Stomach (tissue), 9 donors: ENCODE measurements around the gene GLB1L2. TPM values are rescaled to one million over a fixed set of nuclear protein-coding genes. Genes with fewer than 3 reads are reported as not detected.

Experiments used
- DNase-seq, 2 donors: peaks; one replicate each; pipeline versions ENCODE4 v3.0.0 to v3.0.0-alpha.2; 2013 to 2019
- H3K27ac ChIP-seq, 5 donors: fragments of 200-600 bp in 4 of 5; sonication (generic) in 4 of 5; one replicate each; pipeline ENCODE4 v1.5.1; 2013 to 2019; ENCODE audit warnings: mild to moderate bottlenecking in 1 of 5, moderate library complexity in 1 of 5
- H3K27me3 ChIP-seq, 3 donors: fragments of 200-600 bp; sonication (generic); one replicate each; pipeline ENCODE4 v1.5.1; 2017 to 2019; ENCODE audit warnings: mixed run types in 1 of 3
- H3K36me3 ChIP-seq, 4 donors: fragments of 200-600 bp; sonication (generic); 1 replicate in 3 of 4; 2 replicates in 1 of 4; pipeline ENCODE4 v1.5.1; 2016 to 2019
- H3K4me1 ChIP-seq, 4 donors: fragments of 200-600 bp; sonication (generic); one replicate each; pipeline ENCODE4 v1.5.1; 2016 to 2019
- H3K4me3 ChIP-seq, 4 donors: fragments of 200-600 bp; sonication (generic) in 3 of 4; one replicate each; pipeline ENCODE4 v1.5.1; 2016 to 2019; ENCODE audit warnings: mild to moderate bottlenecking in 1 of 4
- H3K9me3 ChIP-seq, 4 donors: fragments of 200-600 bp; sonication (generic); one replicate each; pipeline ENCODE4 v1.5.1; 2016 to 2019
- EP300 ChIP-seq: sonication (generic); formaldehyde crosslinking; IDR thresholded peaks from one replicate; pipeline ENCODE4 v1.6.1; 2017; ENCODE audit warnings: antibody characterized with exemption
- POLR2A ChIP-seq, 4 donors: fragments of 450-650 bp; IDR thresholded peaks; one replicate each; pipeline ENCODE4 v1.6.1; 2016; ENCODE audit warnings: antibody characterized with exemption in 4 of 4, control low read depth in 2 of 4, mild to moderate bottlenecking in 1 of 4, moderate library complexity in 1 of 4
- POLR2AphosphoS5 ChIP-seq, 3 donors: sonication (generic); formaldehyde crosslinking; IDR thresholded peaks; one replicate each; pipeline ENCODE4 v1.6.1; 2016; ENCODE audit warnings: antibody characterized with exemption in 3 of 3
- WGBS, 5 donors: extraction: QIAGEN DNeasy Blood & Tissue Kit in 3 of 5; methylation state at CpG; one replicate each; pipeline versions ENCODE4 v1.1.5 to v1.1.7; 2013 to 2018; 5-methylcytosine and 5-hydroxymethylcytosine counted together
- intact Hi-C: fragments of 100-400 bp; cut with DNase I; formaldehyde crosslinking; loops from one replicate; pipeline ENCODE4 v1.15.1; 2023; ENCODE audit warnings: low total_unique reads
- polyA plus RNA-seq, 3 donors: library from polyadenylated mRNA; stranded (reverse); fragments of 200-250 nt; gene quantifications; one replicate each; pipeline ENCODE4 v1.2.3, GENCODE V29; 2013
- total RNA-seq, 5 donors: library from RNA; depleted of rRNA; stranded (reverse); fragments of >200 nt; gene quantifications; one replicate each; pipeline versions ENCODE4 v1.1.0 to v1.2.3, GENCODE V29; 2014 to 2016
- TF ChIP-seq, protein P1 (sequence below), 7 experiments: fragments of 450-650 bp in 4 of 7; fragments of 200-600 bp in 3 of 7; sonication (generic) in 3 of 7; IDR thresholded peaks; one replicate each; pipeline ENCODE4 v1.5.1; 2016 to 2019; ENCODE audit warnings: antibody characterized with exemption in 7 of 7, control low read depth in 2 of 7, mild to moderate bottlenecking in 1 of 7
- donor health status: healthy with polysubstance abuse.
- donor health status: Bipolar disorder and iron deficiency.
- donor health status: healthy.

GLB1L2 gene
- total and polyA plus RNA-seq, 8 donors, result 2.1 to 19.2 (median 5.3) TPM

DNA sequence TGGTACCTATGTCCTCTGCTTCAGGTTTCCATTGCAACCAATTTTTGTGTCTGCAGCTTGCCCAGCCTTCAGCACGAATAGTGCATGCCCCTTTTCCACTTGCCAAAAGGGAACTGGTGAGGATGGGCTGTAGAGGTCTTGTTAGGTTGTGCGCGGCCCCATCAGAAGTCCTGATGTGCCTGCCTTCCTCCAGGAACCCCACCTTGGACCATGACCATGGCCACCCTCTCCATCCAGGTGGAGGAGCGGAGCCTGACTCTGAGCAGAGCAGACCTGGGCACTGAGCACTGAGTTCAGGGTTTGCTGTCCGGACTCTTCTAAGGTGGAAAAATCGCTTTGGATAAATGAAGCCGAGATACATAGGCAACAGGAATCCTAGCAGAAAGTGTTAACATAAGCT lies 6.9 kb downstream of the GLB1L2 start:
- intact Hi-C loops, result no loop called here
- TF ChIP-seq, protein P1, sequence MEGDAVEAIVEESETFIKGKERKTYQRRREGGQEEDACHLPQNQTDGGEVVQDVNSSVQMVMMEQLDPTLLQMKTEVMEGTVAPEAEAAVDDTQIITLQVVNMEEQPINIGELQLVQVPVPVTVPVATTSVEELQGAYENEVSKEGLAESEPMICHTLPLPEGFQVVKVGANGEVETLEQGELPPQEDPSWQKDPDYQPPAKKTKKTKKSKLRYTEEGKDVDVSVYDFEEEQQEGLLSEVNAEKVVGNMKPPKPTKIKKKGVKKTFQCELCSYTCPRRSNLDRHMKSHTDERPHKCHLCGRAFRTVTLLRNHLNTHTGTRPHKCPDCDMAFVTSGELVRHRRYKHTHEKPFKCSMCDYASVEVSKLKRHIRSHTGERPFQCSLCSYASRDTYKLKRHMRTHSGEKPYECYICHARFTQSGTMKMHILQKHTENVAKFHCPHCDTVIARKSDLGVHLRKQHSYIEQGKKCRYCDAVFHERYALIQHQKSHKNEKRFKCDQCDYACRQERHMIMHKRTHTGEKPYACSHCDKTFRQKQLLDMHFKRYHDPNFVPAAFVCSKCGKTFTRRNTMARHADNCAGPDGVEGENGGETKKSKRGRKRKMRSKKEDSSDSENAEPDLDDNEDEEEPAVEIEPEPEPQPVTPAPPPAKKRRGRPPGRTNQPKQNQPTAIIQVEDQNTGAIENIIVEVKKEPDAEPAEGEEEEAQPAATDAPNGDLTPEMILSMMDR (IDR thresholded peaks at IDR 0.05), result no peak
- no peak for TF ChIP-seq EP300
- TF ChIP-seq POLR2A (IDR thresholded peaks at IDR 0.05), result no peak
- TF ChIP-seq POLR2AphosphoS5 (IDR thresholded peaks at IDR 0.05), result no peak
- H3K27me3 ChIP-seq, result no peaks in the 10 kb centered on the region
- DNase-seq, result no peak
- no peaks in the 10 kb centered on the region for H3K36me3 ChIP-seq
- no peaks in the 10 kb centered on the region for H3K9me3 ChIP-seq
- no peaks in the 10 kb centered on the region for H3K4me1 ChIP-seq
- no peak overlapping the region for H3K27ac ChIP-seq
- no peak overlapping the region for H3K4me3 ChIP-seq
- WGBS, 5 donors, result 93 to 98% (median 94%) methylated on average over 7 of the region's 7 CpGs

DNA sequence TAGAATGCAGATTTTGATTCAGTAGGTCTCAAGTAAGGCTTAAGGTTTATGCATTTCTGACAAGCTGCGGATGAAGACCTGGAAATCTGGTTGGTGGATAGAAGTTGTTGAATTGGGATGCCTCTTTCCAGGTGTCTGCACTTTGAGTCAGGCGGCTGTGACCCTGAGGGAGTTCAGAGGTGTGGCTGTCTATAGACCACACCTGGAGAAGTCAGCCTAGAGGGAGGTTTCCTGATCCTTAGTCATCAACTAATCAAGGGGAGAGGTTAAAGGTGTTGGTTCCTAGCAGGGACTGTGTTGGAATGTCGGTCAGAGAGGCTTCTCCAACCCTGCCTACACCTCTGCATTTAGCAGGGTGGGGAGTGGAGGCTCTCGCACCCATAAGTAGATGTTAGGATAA lies 8.0 kb downstream of the GLB1L2 start:
- Histone ChIP-seq H3K27me3 (no peaks in the 10 kb centered on the region), H3K27ac (no peak overlapping the region), H3K9me3 (no peaks in the 10 kb centered on the region), H3K4me3 (no peak overlapping the region), H3K4me1 (no peaks in the 10 kb centered on the region), H3K36me3 (no peaks in the 10 kb centered on the region)
- DNase-seq, result peak in 1 of 2 donors; percentile 57
- TF ChIP-seq, protein P1 (IDR thresholded peaks at IDR 0.05), result no peak
- no peak for TF ChIP-seq POLR2A (IDR thresholded peaks at IDR 0.05)
- TF ChIP-seq EP300, result no peak
- no peak for TF ChIP-seq POLR2AphosphoS5 (IDR thresholded peaks at IDR 0.05)
- intact Hi-C loops, result no loop called here
- WGBS, 5 donors, result 61 to 66% (median 63%) methylated on average over 4 of the region's 4 CpGs

DNA sequence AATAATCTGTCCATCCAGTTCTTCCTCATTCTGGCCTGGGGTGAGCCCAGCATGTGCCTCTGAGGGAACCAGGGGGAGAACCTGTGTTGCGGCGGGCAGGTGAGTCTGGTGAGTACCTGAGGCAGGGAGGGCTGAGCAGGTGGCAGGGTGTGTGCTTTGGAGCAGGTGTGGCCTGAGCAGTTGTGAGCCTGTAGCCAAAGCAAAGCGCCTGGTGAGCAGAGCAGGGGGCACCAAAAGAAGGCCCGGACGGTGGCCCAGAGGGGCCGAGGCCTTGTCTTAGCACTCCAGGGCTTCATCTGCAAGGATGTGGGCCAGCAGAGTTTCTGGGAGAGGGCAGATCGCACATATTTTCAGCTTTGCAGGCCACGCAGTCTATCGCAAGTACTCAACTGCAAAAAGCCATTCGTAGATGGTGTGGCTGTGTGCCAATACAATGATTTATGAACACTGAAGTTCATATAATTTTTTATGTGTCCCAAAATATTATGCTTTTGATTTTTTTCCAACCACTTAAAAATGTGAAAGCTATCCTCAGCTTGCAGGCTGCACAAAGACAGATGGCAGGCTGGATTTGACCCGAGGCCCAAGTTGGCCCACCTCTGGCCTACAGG lies 8.7 kb downstream of the GLB1L2 start:
- peak in 1 of 2 donors; percentile 47 for DNase-seq
- Histone ChIP-seq H3K9me3 (no peaks in the 10 kb centered on the region), H3K4me3 (no peak overlapping the region), H3K27me3 (no peaks in the 10 kb centered on the region), H3K36me3 (no peaks in the 10 kb centered on the region), H3K4me1 (no peaks in the 10 kb centered on the region), H3K27ac (no peak overlapping the region)
- TF ChIP-seq, protein P1 (IDR thresholded peaks at IDR 0.05), result no peak
- TF ChIP-seq EP300, result no peak
- intact Hi-C loops, result no loop called here
- WGBS, 5 donors, result 82 to 93% (median 90%) methylated on average over 11 of the region's 11 CpGs

DNA sequence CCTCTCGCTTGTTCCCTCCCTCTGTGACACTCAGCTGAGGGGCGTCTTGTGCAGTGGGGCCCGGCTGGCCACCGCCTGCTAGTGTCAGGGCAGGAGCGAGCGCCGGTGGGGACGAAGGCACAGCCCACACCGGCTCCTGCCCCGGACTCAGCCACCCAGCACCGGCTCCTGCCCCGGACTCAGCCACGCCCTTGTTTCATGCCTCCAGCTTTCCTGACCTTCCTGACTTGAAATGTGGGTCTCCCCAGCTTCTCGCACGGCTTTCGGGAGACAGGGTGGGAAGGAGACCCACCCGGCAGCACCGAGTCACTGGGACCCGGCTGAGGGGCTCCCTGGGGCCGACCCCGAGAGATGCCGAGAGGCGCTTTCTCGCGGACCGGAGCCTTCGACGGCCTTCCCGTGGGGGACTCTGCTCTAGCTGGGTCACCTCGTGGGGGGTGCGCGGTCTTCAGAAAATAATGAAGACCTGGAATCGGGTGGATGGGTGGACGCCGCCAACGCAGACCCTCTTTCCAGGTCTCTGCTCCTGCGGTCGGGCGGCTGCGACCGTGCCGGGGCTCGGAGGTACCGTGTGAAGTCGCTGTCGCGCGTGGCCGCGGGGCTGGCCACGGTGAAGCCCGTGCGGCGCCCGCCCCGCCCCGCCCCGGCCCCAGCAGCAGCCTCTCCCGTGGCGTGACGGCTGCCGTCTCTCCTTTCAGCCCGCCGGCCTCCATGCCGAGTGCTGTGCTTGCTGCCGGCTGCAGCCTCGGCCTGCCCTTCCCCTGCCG lies 10.2 kb downstream of the GLB1L2 start:
- DNase-seq, result no peak
- 87 to 95% (median 91%) methylated on average over 8 to 68 of the region's 68 CpGs for WGBS, 5 donors
- no peak overlapping the region for H3K4me3 ChIP-seq

More for the DNA sequence above, 10.2 kb downstream of the GLB1L2 start:
- TF ChIP-seq EP300, result no peak
- H3K27ac ChIP-seq, result no peak overlapping the region
- no peaks in the 10 kb centered on the region for H3K36me3 ChIP-seq
- H3K9me3 ChIP-seq, result no peaks in the 10 kb centered on the region
- intact Hi-C loops, result no loop called here
- no peaks in the 10 kb centered on the region for H3K4me1 ChIP-seq
- H3K27me3 ChIP-seq, result no peaks in the 10 kb centered on the region
